NCI-H1436 treated with DMSO at 0.1 percent for 48 hours (cell line): ENCODE data around the gene RSPO4.

Experiments
- DNase-seq: peaks from one replicate; lab custom pipeline; 2025; lab: John Stamatoyannopoulos, UW

The RSPO4 gene

DNA sequence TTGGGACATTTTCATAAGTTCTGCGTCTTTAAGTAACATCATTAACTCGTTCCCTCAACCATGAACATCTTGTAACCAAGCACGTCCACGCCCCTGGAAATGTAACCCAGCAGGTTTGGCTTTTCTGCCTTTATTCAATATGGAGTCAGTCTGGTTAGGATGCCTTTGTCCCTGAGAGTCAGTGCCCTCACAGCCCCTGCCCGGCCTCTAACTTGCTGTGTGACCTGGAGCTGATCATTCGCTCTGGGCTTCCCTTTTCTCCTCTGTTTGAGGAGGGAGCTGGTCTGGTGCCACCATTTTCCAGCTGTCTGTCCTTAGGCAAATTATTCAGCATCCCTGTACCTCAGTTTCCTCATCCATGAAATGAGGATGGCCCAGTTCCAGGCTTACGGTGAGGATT is 59.5 kb downstream of the RSPO4 start:
- DNase-seq, result no peak

GRCh38 chr20:940926-941325 is 61.2 kb downstream of the RSPO4 start:
- no peak for DNase-seq

- DNase-seq, result no peak
Measured at GRCh38 chr20:939606-940005, 62.5 kb downstream of the RSPO4 start.

- no peak for DNase-seq
Measured at GRCh38 chr20:934186-934840, 67.8 kb downstream of the RSPO4 start.

DNA sequence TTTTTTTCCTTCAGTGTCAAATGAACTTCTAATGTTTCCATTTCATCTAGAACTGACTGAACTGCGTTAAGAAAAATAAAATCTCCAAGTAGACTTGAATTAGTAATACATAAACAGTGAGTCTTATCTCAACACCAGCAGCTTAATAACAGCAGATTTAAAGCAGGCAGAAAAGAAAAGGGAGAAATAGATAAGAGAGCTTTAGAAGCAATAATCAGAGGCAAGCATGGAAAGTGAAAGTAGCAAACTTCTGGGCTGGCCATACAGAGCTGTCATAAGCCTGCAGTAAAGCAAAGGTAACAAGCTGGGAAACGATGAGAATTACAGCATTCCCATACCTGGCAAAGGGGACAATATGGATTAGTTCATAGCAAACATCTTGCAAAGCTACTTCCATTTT is 69.1 kb downstream of the RSPO4 start:
- no peak for DNase-seq

DNA sequence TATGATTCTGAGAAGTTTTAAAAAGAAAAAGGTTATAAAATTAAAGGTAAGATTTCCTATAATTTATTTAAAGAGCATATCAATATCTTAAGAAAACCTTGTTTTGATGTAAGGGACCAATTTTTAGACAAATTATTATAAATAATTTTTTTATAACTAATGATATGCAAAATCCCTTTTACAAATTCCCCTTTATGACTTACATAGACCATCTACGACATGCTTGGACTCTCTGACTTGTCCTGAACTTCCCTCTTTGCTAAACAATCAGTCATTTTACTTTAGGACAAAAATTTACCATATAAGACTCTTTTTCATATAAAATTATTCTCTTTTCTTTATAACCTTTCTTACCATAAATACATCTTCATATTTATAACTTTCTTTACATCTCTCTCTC is 70.7 kb downstream of the RSPO4 start:
- no peak for DNase-seq

DNA sequence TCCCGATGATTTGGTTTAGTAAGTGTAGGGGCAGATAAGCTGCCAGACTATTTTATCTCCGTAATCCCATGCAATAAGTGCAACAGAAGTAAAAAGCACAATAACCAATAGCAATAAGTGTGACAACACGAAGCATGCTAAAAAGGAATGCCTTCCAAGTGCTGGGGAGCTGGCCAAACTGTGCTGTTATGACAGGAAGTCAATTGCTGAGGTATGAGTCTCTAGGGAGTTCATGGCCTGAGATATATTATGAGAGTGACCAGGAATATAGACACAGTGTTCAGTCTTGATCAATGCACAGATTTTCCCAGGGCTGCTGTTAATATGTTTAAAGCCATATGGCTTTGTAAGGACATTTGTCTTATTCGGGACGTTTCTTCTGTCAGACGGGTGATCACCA is 75.4 kb downstream of the RSPO4 start:
- no peak for DNase-seq

DNA sequence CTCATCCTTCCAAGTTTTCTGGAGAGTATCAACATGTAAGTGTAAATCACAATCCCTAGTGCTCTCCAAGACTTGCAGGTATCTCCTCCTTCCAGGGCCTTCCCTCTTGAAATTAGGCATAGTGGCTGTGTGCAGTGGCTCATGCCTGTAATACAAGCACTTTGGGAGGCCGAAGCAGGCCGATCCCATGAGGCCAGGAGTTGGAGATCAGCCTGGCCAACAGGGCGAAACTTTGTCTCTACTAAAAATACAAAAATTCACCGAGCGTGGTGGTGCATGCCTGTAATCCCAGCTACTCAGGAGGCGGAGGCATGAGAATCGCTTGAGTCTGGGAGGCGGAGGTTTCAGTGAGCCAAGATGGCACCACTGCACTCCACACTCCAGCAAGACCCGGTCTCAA is 76.6 kb downstream of the RSPO4 start:
- DNase-seq, result no peak

DNA sequence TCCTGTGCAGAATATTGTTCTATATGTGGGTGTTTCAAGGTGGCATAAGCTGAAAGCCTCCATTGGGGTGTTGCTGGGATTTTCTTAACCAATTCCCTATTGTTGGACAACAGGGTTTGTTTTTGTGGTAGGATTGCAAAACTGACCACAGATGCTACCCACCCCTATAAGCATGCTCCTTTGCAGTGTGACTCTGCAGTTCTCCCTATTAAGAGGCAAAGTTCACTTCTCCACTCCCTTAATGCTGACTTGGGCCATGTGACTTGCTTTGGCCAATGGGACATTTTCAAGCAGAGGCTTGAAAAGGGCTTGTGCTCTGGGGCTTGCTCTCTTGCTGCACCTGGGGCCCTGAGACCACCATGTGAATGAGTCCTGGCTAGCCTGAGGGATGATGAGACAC is 77.5 kb downstream of the RSPO4 start:
- no peak for DNase-seq

GRCh38 chr20:922781-923180 is 79.3 kb downstream of the RSPO4 start:
- DNase-seq, result no peak

GRCh38 chr20:921068-921467 is 81.0 kb downstream of the RSPO4 start:
- no peak for DNase-seq

DNA sequence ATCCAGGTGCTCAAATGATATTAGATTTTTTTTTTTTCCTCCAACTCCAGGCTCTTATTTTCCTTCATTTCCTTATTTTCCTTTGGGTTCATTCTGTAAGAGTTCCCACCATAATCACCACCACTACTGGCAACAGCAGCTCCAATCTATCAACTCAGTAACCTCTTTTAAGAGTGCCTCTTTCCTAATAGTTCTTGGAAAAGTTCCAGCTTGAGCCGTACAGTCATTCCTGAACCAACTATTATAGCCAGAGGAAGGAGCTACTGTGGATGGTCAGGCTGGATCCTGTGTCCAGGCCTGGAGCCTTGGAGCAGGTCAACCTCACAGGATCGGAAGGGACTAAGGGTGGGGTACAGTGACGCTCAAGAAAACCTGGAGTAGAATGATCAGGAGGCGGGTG is 81.8 kb downstream of the RSPO4 start:
- no peak for DNase-seq

DNA sequence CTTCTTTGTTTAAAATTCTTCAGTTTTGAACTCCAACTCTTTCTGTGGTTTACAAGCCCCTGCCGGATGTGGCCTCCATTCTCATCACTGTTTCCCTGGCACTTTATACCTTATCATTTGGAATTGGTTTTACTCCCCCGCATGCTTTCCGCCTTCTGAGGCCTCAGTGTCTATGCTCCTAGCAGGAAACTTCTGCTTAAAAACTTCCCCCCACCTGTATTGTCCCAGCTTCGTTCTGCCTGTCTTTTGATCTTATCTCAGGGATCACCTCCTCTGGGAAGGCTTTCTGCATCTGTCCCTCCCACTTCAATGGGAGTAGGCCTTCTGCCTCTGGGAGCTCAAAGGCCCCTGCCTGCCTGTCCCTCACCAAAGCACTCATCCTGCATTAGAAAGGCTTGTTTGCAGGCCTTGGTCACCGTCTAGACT is 82.6 kb downstream of the RSPO4 start:
- DNase-seq, result no peak

GRCh38 chr20:917416-917815 is 84.7 kb downstream of the RSPO4 start:
- no peak for DNase-seq

DNA sequence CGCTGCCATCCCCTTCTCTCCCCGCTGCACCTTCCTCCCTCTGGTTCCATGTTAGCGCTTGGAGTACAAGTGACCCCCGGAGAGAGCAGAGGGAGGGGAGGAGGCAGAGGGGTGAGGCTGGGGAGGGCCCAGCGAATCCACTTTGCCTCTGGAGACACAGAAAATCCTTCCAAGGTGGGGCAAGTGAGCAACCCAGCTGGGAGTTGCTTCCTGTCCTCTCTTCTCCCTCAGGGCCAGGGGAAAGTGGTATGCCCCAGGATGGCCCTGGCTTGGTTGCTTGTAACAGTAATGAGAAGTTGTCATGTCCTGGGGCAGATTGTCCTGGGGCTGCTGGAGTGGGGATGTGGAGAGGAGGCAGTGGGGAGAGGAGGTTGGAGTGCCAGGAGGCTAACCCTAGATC is 85.3 kb downstream of the RSPO4 start:
- no peak for DNase-seq

GRCh38 chr20:916125-916799 is 85.8 kb downstream of the RSPO4 start, which contains the start of gene ANGPT4:
Gene ANGPT4, minus strand, starts transcription at chr20:916334. Its CDS starts 120 bp downstream, at chr20:916214.
- DNase-seq, result no peak

DNA sequence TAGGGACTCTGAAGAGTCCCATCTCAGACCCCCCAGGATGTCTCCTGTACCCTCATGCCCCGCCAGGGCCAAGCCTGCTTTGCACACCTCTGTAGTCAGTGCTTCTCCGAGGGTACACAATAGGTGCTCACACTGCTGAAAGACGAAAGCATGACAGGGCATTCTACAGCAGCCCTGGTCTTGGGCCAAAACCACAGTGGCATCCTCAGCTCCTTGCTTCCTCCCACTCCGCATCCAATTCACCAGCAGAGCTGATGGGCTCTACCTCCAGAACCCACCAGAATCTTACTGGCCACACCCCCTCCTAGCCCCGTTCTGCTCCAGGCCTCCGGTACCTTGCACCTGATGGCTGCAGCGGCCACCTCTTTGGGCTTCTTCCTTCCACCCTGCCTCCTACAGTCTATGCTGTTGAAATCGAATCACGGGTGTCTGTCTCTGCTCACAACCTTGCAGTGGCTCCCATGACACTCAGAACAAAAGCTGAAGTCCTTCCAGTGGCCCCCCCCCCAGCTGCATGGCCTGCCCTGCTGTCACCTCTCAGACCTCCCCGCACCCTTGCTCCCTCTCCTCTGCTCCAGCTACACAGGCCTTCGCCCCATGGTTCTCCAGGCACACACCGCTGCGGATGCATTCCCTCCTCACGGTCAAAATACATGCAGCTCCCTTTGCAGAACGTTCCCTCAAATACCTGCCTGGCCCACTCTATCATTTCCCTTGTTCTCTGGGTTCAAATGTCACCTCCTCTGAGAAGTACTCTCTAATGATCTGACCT is 87.2 kb downstream of the RSPO4 start:
- no peak for DNase-seq

- DNase-seq, result no peak
Measured at GRCh38 chr20:913306-913849, 88.7 kb downstream of the RSPO4 start.

DNA sequence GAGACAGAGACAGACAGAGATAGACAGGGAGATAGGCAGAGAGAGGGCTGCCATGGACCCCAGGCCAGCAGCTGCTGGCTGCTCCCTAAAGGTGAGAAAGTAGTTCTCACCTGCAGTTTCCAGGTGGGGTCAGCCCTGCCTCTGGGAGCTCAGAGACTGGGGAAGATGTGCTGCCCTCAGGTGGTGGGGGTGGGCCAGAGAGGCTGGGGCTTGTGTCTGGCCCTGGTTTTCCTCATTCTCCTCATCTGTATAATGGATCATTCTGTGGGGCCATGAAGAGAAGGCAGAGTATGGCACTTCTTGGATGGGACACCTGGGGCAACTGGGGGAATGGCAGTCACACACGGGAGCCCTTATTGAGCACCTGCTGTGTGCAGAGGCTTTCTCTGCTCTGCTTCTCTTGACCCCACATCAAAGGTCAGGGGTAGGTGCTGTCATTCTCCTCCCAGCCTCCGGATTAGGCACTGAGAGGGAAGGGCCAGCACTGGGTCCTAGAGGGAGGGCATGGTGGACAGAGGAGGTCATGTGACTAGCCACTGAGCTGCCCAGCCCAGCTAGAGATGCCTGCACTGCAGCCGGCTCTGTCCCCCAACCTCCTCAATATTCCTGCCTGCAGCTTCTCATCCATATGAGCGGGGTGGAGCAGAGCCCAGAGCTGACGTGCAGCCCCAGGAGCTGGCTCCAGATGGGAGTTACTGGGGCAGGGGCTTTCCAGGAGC is 90.1 kb downstream of the RSPO4 start:
- no peak for DNase-seq

- no peak for DNase-seq
Measured at GRCh38 chr20:910870-911770, 91.0 kb downstream of the RSPO4 start.
